HG02981 (cell line): Measurements from ENCODE around the gene ARHGEF4.

Source experiments
- ATAC-seq: cut with Tn5 transposase; IDR thresholded peaks from one replicate; pipeline ENCODE4 v1.9.1; 2021; ENCODE audit warnings: mild to moderate bottlenecking, moderate library complexity; ENCODE audit not compliant: unreplicated experiment

The ARHGEF4 gene

GRCh38 chr2:130915149-130915548 is 78.4 kb downstream of the ARHGEF4 start:
- ATAC-seq, result no peak

GRCh38 chr2:130915595-130916437 is 79.1 kb downstream of the ARHGEF4 start:
- ATAC-seq, result no peak

- no peak for ATAC-seq
Measured at GRCh38 chr2:130916438-130916705, 79.7 kb downstream of the ARHGEF4 start.

- ATAC-seq, result no peak
Measured at GRCh38 chr2:130917006-130917688, 80.4 kb downstream of the ARHGEF4 start.

- ATAC-seq, result no peak
Measured at GRCh38 chr2:130918393-130918792, 81.7 kb downstream of the ARHGEF4 start.

- ATAC-seq, result no peak
Measured at GRCh38 chr2:130920415-130921163, 83.9 kb downstream of the ARHGEF4 start.

GRCh38 chr2:130921164-130921476 is 84.4 kb downstream of the ARHGEF4 start:
- ATAC-seq, result no peak

- no peak for ATAC-seq
Measured at GRCh38 chr2:130922417-130922816, 85.7 kb downstream of the ARHGEF4 start.

- ATAC-seq, result no peak
Measured at GRCh38 chr2:130928385-130928784, 91.7 kb downstream of the ARHGEF4 start.

GRCh38 chr2:130930740-130931659 is 94.3 kb downstream of the ARHGEF4 start:
- no peak for ATAC-seq

GRCh38 chr2:130933501-130933900 is 96.8 kb downstream of the ARHGEF4 start:
- no peak for ATAC-seq

GRCh38 chr2:130936451-130936850 is 99.7 kb downstream of the ARHGEF4 start:
- no peak for ATAC-seq

- ATAC-seq, result no peak
Measured at GRCh38 chr2:130947967-130948366, 111.3 kb downstream of the ARHGEF4 start.

GRCh38 chr2:130949954-130950353 is 113.2 kb downstream of the ARHGEF4 start:
- ATAC-seq, result no peak

- ATAC-seq, result peak; percentile 85
Measured at GRCh38 chr2:130951018-130951417, 114.3 kb downstream of the ARHGEF4 start.

GRCh38 chr2:130954873-130955272 is 118.2 kb downstream of the ARHGEF4 start:
- ATAC-seq, result no peak

- no peak for ATAC-seq
Measured at GRCh38 chr2:130957915-130958314, 121.2 kb downstream of the ARHGEF4 start.

GRCh38 chr2:130963196-130963848 is 126.6 kb downstream of the ARHGEF4 start:
- no peak for ATAC-seq

- ATAC-seq, result no peak
Measured at GRCh38 chr2:130963849-130964793, 127.4 kb downstream of the ARHGEF4 start.
